Mesenteric fat pad (tissue), 1 donor: ENCODE measurements around the gene OLIG2. TPM values are rescaled to one million over a fixed set of nuclear protein-coding genes. Genes with fewer than 3 reads are reported as not detected.

Experiments
- DNase-seq: peaks from one replicate; pipeline ENCODE4 v3.0.0-alpha.2; 2020; ENCODE audit warnings: low spot score
- total RNA-seq: library from RNA; stranded (reverse); fragmentation: NEBNext Ultra II Directional; extraction: Animal tissue kit (Norgen Biotek cat#: 25700); gene quantifications from one replicate; pipeline ENCODE4 v1.2.1, GENCODE V29; 2021
- donor health status: DM: yes; HTN: yes; CAD: no.

OLIG2 gene
- total RNA-seq, 1 donor from 2014 or later, result not detected

DNA sequence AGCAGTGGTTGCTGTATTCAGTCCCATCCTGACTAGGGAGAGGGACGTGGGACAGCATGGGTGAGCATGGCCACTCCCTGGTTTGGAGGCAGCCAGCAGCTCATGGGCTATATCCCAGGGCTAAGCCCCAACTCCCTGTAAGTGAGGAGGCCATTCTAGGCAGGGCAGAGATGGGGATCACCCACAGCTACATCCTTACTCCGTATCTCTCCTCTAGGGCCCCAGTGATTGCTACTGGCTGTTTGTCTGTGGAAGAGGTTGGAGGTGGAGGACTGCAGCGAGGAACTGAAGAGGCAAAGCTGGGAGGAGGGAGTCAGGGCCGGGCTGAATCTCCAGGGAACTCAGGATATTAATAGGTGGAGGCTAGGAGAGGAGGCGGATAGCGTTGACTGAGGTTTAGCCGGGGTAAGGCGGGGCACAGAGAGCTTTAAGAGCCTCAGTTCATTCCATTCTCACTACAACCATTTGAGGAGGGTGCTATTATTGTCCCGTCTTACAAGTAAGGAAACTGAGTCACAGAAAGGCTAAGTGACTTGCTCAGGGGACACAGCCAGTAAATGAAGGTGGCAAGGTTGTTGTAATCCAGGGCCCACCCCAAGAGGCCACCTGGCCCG lies 6.8 kb downstream of the OLIG2 start:
- DNase-seq, result peak; percentile 37

DNA sequence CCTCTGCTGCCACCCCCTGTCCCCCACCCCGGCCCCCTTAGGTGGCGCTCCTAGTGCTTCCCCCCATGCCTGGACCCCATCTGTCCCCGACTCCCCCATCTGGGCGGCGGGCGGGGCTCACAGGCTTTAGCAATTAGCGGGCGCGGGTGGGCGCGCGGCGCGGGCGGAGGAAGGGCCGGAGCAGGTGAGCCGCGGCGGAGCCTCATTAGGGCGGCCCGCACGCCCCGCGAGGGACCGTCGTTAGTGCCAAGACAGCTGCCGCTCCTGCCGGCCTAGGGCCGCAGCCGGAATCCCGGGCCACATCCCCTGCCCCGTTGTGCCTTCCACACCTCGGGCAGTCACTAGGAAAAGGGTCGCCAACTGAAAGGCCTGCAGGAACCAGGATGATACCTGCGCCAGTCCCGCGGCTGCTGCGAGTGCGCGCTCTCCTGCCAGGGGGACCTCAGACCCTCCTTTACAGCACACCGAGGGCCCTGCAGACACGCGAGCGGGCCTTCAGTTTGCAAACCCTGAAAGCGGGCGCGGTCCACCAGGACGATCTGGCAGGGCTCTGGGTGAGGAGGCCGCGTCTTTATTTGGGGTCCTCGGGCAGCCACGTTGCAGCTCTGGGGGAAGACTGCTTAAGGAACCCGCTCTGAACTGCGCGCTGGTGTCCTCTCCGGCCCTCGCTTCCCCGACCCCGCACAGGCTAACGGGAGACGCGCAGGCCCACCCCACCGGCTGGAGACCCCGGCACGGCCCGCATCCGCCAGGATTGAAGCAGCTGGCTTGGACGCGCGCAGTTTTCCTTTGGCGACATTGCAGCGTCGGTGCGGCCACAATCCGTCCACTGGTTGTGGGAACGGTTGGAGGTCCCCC lies 7.6 kb downstream of the OLIG2 start:
- peak; percentile 68 for DNase-seq

DNA sequence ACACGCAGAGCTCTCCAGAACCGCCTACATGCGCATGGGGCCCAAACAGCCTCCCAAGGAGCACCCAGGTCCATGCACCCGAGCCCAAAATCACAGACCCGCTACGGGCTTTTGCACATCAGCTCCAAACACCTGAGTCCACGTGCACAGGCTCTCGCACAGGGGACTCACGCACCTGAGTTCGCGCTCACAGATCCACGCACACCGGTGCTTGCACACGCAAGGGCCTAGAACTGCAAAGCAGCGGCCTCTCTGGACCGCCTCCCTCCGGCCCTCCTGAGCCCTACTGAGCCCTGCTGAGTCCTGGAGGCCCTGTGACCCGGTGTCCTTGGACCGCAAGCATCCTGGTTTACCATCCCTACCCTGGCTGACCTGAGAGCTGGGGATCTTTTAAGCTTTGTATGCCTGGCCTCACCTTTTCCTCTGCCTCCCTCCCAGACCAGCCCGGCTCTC lies 8.3 kb downstream of the OLIG2 start:
- peak; percentile 77 for DNase-seq

DNA sequence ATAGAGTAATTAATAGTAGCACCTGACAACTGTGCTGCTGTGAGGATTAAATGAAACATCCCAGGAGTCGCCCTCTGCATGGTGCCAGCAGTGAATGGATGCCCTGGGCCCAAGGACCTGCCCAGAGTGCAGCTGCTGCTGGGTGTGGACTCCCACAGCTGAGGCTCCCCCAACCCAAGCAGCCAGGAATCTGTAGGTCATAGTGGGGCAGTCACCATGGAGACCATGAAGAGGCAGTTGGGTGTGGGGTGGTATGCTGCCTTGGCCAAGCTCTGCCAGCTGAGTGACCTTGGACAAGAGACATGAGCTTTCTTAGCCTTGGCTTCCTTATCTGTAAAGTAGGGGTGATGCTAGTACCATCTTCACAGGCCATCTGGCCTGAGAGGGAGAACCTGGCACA lies 9.4 kb downstream of the OLIG2 start:
- no peak for DNase-seq

DNA sequence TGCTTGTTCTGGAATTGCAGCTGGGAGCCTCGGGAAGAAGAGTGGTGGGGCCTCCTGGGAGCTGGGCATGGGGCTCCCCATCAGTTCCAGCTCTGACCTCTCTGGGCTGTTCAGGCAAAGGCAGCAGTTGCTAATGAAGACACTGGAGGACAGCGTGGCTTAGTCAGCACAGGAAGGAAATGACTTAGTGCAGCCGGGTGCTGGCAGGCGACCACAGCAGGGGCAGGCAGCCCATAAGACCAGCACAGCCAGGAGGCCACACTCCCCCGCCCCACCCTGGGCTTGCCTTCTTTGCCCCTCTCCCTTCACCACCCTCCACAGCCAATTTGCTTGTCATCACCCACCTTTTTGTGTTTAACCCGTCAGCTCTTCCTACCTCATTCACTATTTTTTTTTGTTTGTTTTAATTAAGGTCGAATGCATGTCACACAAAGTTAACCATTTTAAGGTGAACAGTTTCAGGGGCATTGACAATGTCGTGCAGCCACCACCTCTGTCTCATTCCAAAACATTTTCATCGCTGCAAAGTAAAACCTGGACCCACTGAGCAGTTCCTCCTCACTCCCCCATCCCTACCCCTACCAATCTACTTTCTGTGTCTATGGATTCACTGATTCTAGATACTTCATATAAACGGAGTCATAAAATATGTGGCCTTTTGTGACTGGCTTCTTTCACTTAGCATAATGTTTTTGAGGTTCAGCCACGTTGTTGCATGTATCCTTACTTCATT lies 10.9 kb downstream of the OLIG2 start:
- no peak for DNase-seq

DNA sequence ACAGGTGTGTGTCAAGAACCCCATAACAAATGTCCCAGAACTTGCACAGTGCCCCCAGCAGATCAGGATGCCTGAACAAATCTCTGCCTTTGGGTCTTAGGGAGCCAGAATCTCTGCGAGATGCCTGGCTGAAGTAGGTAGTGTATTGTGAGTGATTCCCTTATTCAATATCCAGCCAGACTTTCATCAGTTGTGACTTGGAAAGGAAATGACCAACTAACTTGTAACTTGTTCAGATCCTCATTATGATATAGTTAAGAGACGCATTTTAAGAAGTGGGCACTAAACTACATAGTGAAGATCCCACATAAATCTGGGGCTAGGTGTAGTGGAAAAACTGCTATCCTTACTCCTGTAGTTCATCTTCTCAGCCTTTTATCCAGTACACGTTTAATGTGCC lies 11.8 kb downstream of the OLIG2 start:
- DNase-seq, result no peak

DNA sequence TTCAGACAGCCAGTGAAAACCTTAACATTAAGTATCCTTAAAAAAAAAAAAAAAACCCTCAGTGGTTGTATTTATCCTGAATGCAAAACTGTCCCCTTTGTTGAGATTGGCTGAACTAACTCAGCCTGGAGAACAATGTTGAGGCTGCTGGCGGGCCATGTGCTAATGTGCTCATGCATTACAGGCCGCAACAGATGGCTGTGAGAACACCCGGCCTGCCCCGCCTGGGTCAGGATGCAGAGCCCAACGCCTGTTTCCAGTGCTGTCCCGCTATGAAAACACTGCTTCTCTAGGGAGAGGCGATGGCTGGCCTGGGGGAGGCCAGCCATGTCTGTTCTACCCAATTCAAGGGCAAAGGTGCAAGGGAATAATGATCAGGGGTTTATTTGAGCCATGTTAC lies 13.8 kb downstream of the OLIG2 start:
- no peak for DNase-seq

DNA sequence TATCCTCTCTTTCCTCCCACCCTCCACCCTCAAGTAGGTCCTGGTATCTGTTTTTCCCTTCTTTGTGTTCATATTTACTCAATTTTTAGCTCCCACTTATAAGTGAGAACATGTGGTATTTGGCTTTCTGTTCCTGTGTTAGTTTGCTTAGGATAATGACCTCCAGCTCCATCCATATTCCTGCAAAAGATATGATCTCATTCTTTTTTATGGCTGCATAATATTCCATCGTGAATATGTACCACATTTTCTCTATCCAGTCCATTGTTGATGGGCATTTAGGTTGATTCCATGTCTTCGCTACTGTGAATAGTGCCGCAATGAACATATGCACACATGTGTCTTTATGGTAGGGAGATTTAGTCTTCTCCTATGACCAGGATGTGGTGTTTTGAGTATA lies 14.5 kb downstream of the OLIG2 start:
- DNase-seq, result no peak

DNA sequence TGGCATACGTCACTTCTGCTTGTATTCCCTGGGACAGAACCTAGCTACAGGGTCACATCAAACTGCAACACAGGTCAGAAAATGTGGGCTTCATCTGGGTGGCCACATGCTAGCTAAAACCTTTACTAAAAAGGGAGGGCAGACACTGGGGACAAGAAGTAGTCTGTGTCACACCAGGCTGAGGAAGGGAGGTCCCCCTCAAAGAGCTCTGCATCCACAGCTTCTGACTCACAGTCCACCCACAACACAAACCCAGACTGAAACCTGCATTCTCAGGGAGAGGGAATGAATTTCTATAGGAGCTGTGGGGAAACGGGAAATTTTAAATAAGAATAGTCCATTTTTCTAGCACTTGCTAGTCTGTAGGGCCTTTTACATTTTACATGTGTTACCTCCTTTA lies 16.2 kb downstream of the OLIG2 start:
- no peak for DNase-seq

DNA sequence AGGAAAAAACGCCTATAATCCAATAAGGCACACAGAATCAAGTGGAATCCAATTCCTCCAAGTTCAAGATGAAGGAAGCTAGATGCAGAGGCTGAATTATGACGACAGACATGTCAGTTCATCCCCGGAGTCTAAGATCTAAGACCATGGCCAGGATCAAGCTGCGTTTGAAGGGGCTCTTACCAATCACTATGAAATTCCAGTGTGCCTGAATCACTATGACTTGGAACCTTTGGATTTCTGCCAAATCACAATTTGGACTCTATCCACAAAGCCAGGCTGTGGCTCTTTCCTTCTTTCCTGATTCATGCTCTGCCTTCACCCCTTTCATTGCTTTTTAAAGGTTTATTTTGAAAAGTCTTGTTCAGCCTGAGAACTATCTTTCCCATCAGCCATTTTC lies 17.1 kb downstream of the OLIG2 start:
- DNase-seq, result no peak

DNA sequence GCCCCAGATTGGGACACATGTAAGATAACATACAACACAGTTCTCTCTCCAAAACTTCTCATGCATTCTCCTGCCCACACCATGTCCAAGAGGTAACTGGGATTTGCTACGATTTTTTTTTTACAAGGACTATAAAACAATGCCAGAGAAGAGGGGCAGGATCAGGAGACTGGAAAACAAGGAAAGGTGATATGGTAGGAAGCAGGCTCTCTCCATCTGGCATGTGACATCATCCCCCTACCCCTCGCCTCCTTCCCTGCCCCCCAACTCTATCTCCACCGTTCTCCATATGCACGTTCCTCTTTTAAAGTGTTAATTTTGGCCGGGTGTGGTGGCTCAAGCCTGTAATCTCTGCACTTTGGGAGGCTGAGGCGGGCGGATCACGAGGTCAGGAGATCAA lies 20.7 kb downstream of the OLIG2 start:
- DNase-seq, result no peak

DNA sequence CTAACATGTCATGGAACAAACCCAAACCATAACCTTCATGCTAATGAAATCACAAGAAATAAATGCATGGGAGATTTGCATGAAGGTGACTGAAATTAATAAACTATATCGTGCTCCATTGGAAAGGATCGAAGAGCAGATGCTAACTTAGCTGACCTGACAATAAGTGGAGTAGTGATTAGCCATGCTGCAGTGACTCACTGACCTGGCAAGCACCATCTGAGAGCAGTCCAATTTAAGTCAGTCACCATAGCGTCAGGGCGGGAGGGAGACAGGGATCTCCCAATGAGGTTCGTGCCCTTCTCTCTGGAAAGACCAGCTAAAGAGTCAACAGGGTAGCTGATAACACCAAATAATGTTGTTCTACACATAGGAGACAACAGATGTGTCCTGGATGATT lies 21.5 kb downstream of the OLIG2 start:
- DNase-seq, result no peak

DNA sequence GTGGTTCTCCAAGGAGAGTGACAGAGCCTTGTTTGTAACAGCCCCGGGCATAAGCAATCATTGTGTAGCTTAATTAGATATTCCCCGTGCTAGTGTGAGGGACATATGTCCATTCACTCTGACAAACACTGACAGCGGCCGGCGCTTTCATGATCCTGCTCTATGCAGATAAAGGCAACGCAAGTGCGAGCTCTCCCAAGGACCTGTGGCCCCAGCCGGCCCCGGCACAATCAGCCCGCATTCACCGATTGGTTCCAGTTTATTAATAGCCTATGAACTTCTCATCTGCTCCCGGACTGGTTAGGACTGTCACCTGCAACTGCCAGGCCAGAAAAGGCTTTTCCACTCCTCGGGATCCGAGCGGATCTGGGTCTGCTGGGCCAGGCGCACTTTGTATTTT lies 26.2 kb downstream of the OLIG2 start:
- DNase-seq, result no peak

DNA sequence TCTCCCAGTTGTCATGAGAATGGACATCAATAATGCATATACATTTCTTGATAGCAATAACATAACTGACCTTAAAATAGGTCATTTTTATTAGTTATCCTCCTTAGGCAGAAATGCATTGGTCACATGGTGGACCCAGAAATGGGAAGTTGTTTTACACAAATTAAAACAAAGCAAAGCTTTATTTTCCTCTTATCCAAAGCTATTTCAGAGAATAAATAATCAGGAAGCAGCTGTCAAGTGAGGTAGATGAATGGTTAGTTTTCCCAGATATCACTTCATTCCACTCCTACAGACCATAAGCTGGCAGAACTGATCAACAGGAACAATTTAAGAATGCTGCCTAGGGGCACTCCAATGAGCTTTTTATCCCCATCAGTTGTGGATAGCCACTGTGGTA lies 28.2 kb downstream of the OLIG2 start:
- DNase-seq, result no peak

DNA sequence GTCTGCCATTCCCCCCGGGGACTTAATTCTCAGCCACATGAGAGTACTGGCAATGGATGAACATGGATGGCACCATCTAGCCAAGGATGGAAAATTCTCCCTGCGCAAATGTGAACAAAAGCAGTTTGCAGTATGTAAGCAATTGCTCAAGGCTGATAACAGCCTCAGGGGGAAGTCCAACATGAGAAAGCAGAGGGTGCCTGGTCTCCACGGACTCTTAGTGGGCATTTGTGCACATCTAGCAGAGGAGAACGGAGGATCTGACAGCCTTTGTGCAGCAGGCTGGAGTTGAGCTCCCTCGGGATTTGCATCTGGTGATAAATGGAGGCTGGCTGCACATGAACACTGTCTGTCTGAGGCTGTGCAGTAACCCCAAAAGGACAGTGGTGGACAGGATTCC lies 30.3 kb downstream of the OLIG2 start:
- DNase-seq, result no peak

DNA sequence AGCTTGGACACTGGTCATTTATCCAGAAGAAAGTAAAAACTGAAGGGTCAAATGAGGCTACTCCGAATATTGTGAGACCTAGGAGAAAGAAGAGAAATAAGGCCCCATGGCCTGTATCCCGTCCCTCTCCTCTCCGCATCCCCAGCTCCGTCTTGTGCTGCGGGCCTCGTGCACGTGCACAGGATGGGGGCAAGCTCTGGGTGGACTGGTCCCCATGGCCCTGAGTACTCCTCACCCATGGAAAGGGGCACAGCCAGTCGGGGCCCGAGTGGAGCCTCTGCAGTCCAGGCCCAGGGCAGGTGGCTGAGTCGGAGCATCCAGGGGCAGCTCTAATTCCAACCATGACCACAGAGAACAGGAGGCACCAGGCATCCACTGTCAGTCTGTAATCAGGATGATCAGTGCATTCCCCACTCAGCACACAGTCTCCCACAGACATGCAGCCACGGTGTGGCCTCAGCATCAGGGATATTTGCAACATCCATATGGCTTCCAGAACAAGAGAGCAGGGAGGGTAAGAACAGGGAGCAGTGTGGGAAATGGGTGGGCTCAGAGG lies 31.7 kb downstream of the OLIG2 start:
- no peak for DNase-seq

DNA sequence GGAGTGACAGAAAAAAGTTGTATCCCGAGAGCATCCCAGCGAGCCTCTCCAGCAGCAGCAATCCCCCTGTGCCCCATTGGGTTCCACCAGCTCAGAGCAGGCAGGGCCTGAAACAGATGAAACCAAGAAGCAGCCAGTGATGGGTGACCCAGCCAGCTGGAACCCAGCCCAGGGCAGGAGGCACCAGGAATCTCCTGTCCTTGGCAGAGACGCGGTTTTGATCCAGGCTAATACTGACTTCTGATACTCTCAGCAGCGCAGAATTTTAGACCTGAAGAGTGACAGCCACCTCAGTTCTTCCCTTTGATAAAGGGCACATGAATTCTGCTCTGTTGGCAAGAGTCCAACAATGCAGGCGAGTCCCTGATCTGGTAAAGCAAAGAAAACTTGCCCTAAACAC lies 32.8 kb downstream of the OLIG2 start:
- no peak for DNase-seq

DNA sequence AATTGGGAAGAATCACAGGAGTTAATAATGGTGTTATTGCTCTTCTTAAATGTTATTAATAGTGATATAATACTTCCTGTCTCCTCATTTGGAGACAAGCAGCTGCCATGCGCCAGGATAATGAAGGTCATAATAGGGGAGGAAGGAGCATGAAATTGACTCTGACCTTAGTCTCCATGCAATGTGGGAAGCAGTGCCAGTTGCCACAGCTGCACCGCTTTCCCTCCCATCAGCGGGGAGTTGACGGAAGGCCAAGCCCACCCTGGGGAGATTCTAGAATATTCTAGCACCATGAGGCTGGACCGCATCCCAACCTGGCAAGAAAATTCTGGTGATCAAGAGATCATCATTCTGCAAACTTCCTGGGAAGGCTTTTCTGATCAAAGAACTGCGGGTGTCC lies 33.2 kb downstream of the OLIG2 start:
- no peak for DNase-seq

DNA sequence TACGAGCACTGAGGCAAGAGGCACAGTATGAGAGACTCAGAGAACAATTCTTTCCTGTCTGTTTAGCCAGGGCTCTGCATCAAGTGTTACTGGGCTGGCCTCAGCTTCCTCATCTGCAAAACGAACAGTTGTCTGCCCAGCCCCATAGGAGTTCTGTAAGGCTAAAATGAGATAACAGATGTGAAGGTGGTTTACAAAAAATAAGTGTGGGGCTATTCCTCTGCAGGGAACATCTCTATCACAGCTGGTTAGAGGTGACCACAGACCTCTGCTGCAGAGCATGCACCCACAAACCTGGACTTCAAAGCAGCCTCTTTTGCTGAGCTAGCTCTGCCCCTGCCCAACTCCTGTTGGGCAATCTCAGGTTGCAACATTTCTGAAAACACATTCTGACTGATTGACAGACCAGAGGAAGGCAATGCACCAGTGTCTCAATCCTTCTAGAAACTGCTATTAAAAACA lies 33.7 kb downstream of the OLIG2 start:
- no peak for DNase-seq

DNA sequence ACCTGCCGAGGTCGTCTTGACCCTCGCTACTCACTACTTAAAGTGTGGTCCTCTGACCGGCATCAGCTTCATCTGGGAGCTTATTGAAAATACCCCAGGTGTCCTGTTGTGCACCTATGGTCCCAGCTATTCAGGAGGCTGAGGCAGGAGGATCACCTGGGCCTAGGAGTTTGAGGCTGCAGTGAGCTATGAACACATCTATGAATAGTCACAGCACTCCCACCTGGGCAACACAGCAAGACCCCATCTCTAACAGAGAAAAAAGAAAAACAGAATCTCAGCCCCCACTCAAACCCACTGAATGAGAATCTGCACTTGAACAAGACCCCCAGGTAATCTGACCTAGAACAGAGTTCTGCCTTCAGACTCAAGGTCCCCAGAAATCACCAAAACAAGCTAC lies 35.5 kb downstream of the OLIG2 start:
- no peak for DNase-seq

DNA sequence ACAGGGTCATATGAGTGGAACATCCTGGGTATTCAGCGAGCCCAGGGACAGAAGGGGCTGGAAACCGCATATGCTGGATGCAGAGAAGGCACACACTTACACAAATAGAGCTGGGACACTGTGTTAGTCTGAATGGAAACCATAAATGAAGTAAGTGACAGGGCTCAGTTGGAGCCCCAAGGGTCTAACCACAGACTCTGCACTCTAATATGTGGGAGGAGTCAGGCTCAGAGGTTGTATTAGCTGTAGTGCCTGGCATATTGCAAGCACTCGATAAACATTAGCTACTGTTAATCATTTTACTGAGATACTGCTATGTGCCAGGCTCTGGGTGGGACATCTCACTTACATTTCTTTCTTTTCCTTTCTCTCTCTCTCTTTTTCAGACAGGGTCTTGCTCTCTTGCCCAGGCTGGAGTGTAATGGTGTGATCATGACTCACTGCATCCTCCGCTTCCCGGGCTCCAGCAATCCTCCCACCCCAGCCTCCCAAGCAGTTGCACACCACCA lies 37.7 kb downstream of the OLIG2 start:
- no peak for DNase-seq
